HepG2 (cell line): ENCODE results near the gene DIABLO. TPM values are rescaled to one million over a fixed set of nuclear protein-coding genes. Genes with fewer than 3 reads are reported as not detected.

ENCODE experiments used
- polyA plus RNA-seq, 8 experiments: library from polyadenylated mRNA; depleted of rRNA in 3 of 8; stranded (reverse) in 7 of 8; unstranded in 1 of 8; fragments of >200 nt; fragmentation: Illumina TruSeq in 4 of 8; extraction: Trizol in 4 of 8; gene quantifications; 2 replicates each; pipeline versions ENCODE4 v1.2.1 to v1.2.3, GENCODE V29; 2011 to 2016; ENCODE audit warnings: low read depth in 4 of 8, missing spikeins in 1 of 8, mixed read lengths in 1 of 8; ENCODE audit not compliant: insufficient read depth in 1 of 8
- small RNA-seq, 3 experiments: library from RNA; depleted of rRNA; stranded (forward); fragments of <200 nt; gene quantifications; one replicate each; pipeline ENCODE3, GENCODE V24; 2012; ENCODE audit warnings: low read depth in 2 of 3, low replicate concordance in 1 of 3; ENCODE audit not compliant: insufficient read length in 3 of 3, insufficient read depth in 2 of 3
- total RNA-seq, 5 experiments: library from RNA; depleted of rRNA; stranded (reverse); fragments of >200 nt; fragmentation: Illumina TruSeq; extraction: Trizol; gene quantifications; 2 replicates each; pipeline ENCODE4 v1.2.3, GENCODE V29; 2016; ENCODE audit warnings: low read depth in 1 of 5

Gene DIABLO
- total and polyA plus RNA-seq, 2 of the 13 experiments (the other 11 are each of a cell fraction or from before 2014, with no cell fraction given) = 20.7 to 70.9 TPM

Small RNA genes within 50 kb of the gene (small RNA-seq; reads per million reads assigned to genes)
- 0.20 to 0.97 (median 0.65) reads per million in 3 experiments for gene DIABLO

Other genes starting within 250 kb of the DIABLO start
- gene BCL7A, start 204.2 kb downstream of the DIABLO start, total RNA-seq (2016; rRNA removed; fragmentation: Illumina TruSeq; extraction: Trizol) = 6.2 and 6.3 TPM in 2 replicates
- 4.1 and 5.4 TPM in 2 replicates for gene BCL7A, start 204.2 kb downstream of the DIABLO start, polyA plus RNA-seq (2011; rRNA removed)
- 4.4 and 5.3 TPM in 2 replicates for gene MLXIP, start 147.3 kb downstream of the DIABLO start, total RNA-seq (2016; rRNA removed; fragmentation: Illumina TruSeq; extraction: Trizol)
- gene MLXIP, start 147.3 kb downstream of the DIABLO start, polyA plus RNA-seq (2011; rRNA removed) = 6.3 and 6.7 TPM in 2 replicates
- not detected in 2 replicates for gene IL31, start 51.8 kb downstream of the DIABLO start, total RNA-seq (2016; rRNA removed; fragmentation: Illumina TruSeq; extraction: Trizol)
- not detected in 2 replicates for gene IL31, start 51.8 kb downstream of the DIABLO start, polyA plus RNA-seq (2011; rRNA removed)
- not detected in 2 replicates for gene LRRC43, start 42.9 kb downstream of the DIABLO start, total RNA-seq (2016; rRNA removed; fragmentation: Illumina TruSeq; extraction: Trizol)
- not detected in 2 replicates for gene LRRC43, start 42.9 kb downstream of the DIABLO start, polyA plus RNA-seq (2011; rRNA removed)
- gene B3GNT4, start 22.3 kb downstream of the DIABLO start, total RNA-seq (2016; rRNA removed; fragmentation: Illumina TruSeq; extraction: Trizol) = 0.04 TPM in 1 of 2 replicates, not detected in the other
- gene B3GNT4, start 22.3 kb downstream of the DIABLO start, polyA plus RNA-seq (2011; rRNA removed) = 0.21 and 0.57 TPM in 2 replicates
- 43.6 and 58.0 TPM in 2 replicates for gene VPS33A, start 40.4 kb upstream of the DIABLO start, total RNA-seq (2016; rRNA removed; fragmentation: Illumina TruSeq; extraction: Trizol)
- 11.0 and 11.2 TPM in 2 replicates for gene VPS33A, start 40.4 kb upstream of the DIABLO start, polyA plus RNA-seq (2011; rRNA removed)
- 28.9 and 30.2 TPM in 2 replicates for gene CLIP1, start 196.6 kb upstream of the DIABLO start, total RNA-seq (2016; rRNA removed; fragmentation: Illumina TruSeq; extraction: Trizol)
- gene CLIP1, start 196.6 kb upstream of the DIABLO start, polyA plus RNA-seq (2011; rRNA removed) = 42.8 and 43.7 TPM in 2 replicates